ENCODE results near the gene ZG16B. TPM values are rescaled to one million over a fixed set of nuclear protein-coding genes. Genes with fewer than 3 reads are reported as not detected.

ZG16B gene
- total and polyA plus RNA-seq, 4 experiments from 2014 or later, result 0.79 TPM; not detected in 3

GRCh38 chr16:2827374-2827791 is 2.7 kb upstream of the ZG16B start:
- Mint-ChIP-seq H3K4me1 (no peaks in the 10 kb centered on the region), H3K36me3 (no peaks in the 10 kb centered on the region), H3K4me3 (no peak overlapping the region), H3K9me3 (no peaks in the 10 kb centered on the region), H3K27ac (no peak overlapping the region), H3K27me3 (peaks cover 6 to 7% of the 10 kb centered on the region in 2 donors)
- ChIA-PET POLR2A (ENCODE audit: partially characterized antibody) (no interaction called here), CTCF (ENCODE audit: partially characterized antibody) (no interaction called here)
- no peaks in the 10 kb centered on the region for H3K36me3 ChIP-seq (ENCODE audit: insufficient read depth, low read length)
- no peaks in the 10 kb centered on the region for H3K9me3 ChIP-seq (ENCODE audit: control insufficient read depth in 1 of 2, low read length in 2 of 2)
- no peak for DNase-seq
- H3K4me3 ChIP-seq (ENCODE audit: low read length in 2 of 2), result no peak overlapping the region
- no peaks in the 10 kb centered on the region for H3K4me1 ChIP-seq (ENCODE audit: insufficient read depth, low read length)
- H3K27me3 ChIP-seq (ENCODE audit: insufficient read depth, low read length), result no peaks in the 10 kb centered on the region
- intact Hi-C loops (cut with micrococcal nuclease), result no loop called here
- no peak overlapping the region for H3K27ac ChIP-seq (ENCODE audit: low read depth, low read length)

- Mint-ChIP-seq H3K27ac (no peak overlapping the region), H3K36me3 (no peaks in the 10 kb centered on the region), H3K4me1 (no peaks in the 10 kb centered on the region), H3K9me3 (no peaks in the 10 kb centered on the region), H3K27me3 (peaks cover 6 to 12% of the 10 kb centered on the region in 2 donors), H3K4me3 (no peak overlapping the region)
- Histone ChIP-seq H3K36me3 (ENCODE audit: insufficient read depth, low read length) (no peaks in the 10 kb centered on the region), H3K27me3 (ENCODE audit: insufficient read depth, low read length) (no peaks in the 10 kb centered on the region), H3K4me1 (ENCODE audit: insufficient read depth, low read length) (no peaks in the 10 kb centered on the region), H3K9me3 (ENCODE audit: control insufficient read depth in 1 of 2, low read length in 2 of 2) (no peaks in the 10 kb centered on the region), H3K4me3 (ENCODE audit: low read length in 2 of 2) (no peak overlapping the region), H3K27ac (ENCODE audit: low read depth, low read length) (no peak overlapping the region)
- intact Hi-C loops (cut with micrococcal nuclease), result no loop called here
- POLR2A ChIA-PET (ENCODE audit: partially characterized antibody), result no interaction called here
- CTCF ChIA-PET (ENCODE audit: partially characterized antibody), result no interaction called here
- no peak for DNase-seq
Observed at GRCh38 chr16:2827831-2828520, 2.1 kb upstream of the ZG16B start.

GRCh38 chr16:2828521-2828840 is 1.6 kb upstream of the ZG16B start:
- ChIA-PET POLR2A (ENCODE audit: partially characterized antibody) (no interaction called here), CTCF (ENCODE audit: partially characterized antibody) (no interaction called here)
- Mint-ChIP-seq H3K36me3 (no peaks in the 10 kb centered on the region), H3K27me3 (peaks cover 4 to 12% of the 10 kb centered on the region in 2 donors), H3K27ac (no peak overlapping the region), H3K4me3 (no peak overlapping the region), H3K4me1 (no peaks in the 10 kb centered on the region), H3K9me3 (no peaks in the 10 kb centered on the region)
- Histone ChIP-seq H3K4me1 (ENCODE audit: insufficient read depth, low read length) (no peaks in the 10 kb centered on the region), H3K27ac (ENCODE audit: low read depth, low read length) (no peak overlapping the region), H3K27me3 (ENCODE audit: insufficient read depth, low read length) (no peaks in the 10 kb centered on the region), H3K9me3 (ENCODE audit: control insufficient read depth in 1 of 2, low read length in 2 of 2) (no peaks in the 10 kb centered on the region), H3K36me3 (ENCODE audit: insufficient read depth, low read length) (no peaks in the 10 kb centered on the region), H3K4me3 (ENCODE audit: low read length in 2 of 2) (no peak overlapping the region)
- no peak for DNase-seq
- intact Hi-C loops (cut with micrococcal nuclease), result no loop called here

- no peak for DNase-seq
- H3K9me3 ChIP-seq (ENCODE audit: control insufficient read depth in 1 of 2, low read length in 2 of 2), result no peaks in the 10 kb centered on the region
- no peak overlapping the region for H3K27ac ChIP-seq (ENCODE audit: low read depth, low read length)
- no peaks in the 10 kb centered on the region for H3K36me3 Mint-ChIP-seq
- no peak overlapping the region for H3K27ac Mint-ChIP-seq
- no peaks in the 10 kb centered on the region for H3K9me3 Mint-ChIP-seq
- ChIA-PET POLR2A (ENCODE audit: partially characterized antibody) (no interaction called here), CTCF (ENCODE audit: partially characterized antibody) (no interaction called here)
- H3K36me3 ChIP-seq (ENCODE audit: insufficient read depth, low read length), result no peaks in the 10 kb centered on the region
- no peak overlapping the region for H3K4me3 ChIP-seq (ENCODE audit: low read length in 2 of 2)
- H3K4me1 ChIP-seq (ENCODE audit: insufficient read depth, low read length), result no peaks in the 10 kb centered on the region
- no peaks in the 10 kb centered on the region for H3K27me3 ChIP-seq (ENCODE audit: insufficient read depth, low read length)
- H3K4me3 Mint-ChIP-seq, result no peak overlapping the region
- intact Hi-C loops (cut with micrococcal nuclease), result no loop called here
- no peaks in the 10 kb centered on the region for H3K4me1 Mint-ChIP-seq
- peaks cover 4 to 12% of the 10 kb centered on the region in 2 donors for H3K27me3 Mint-ChIP-seq
Observed at GRCh38 chr16:2828876-2829430, 1.1 kb upstream of the ZG16B start.

GRCh38 chr16:2830355-2830695 is 222 bp downstream of the ZG16B start:
- Mint-ChIP-seq H3K36me3 (no peaks in the 10 kb centered on the region), H3K9me3 (no peaks in the 10 kb centered on the region), H3K4me3 (no peak overlapping the region), H3K27me3 (peaks cover 4 to 10% of the 10 kb centered on the region in 2 donors), H3K27ac (no peak overlapping the region), H3K4me1 (no peaks in the 10 kb centered on the region)
- no peaks in the 10 kb centered on the region for H3K9me3 ChIP-seq (ENCODE audit: control insufficient read depth in 1 of 2, low read length in 2 of 2)
- CTCF ChIA-PET (ENCODE audit: partially characterized antibody), result no interaction called here
- H3K4me1 ChIP-seq (ENCODE audit: insufficient read depth, low read length), result no peaks in the 10 kb centered on the region
- POLR2A ChIA-PET (ENCODE audit: partially characterized antibody), result no interaction called here
- DNase-seq, result no peak
- no peak overlapping the region for H3K4me3 ChIP-seq (ENCODE audit: low read length in 2 of 2)
- intact Hi-C loops (cut with micrococcal nuclease), result no loop called here
- no peaks in the 10 kb centered on the region for H3K36me3 ChIP-seq (ENCODE audit: insufficient read depth, low read length)
- H3K27me3 ChIP-seq (ENCODE audit: insufficient read depth, low read length), result no peaks in the 10 kb centered on the region
- no peak overlapping the region for H3K27ac ChIP-seq (ENCODE audit: low read depth, low read length)

GRCh38 chr16:2831203-2831602 is 1.1 kb downstream of the ZG16B start:
- POLR2A ChIA-PET (ENCODE audit: partially characterized antibody), result no interaction called here
- Mint-ChIP-seq H3K4me3 (peak overlapping the region in 1 of 8 donors; percentile 71), H3K36me3 (no peaks in the 10 kb centered on the region), H3K4me1 (no peaks in the 10 kb centered on the region), H3K27me3 (peaks cover 4 to 10% of the 10 kb centered on the region in 2 donors), H3K27ac (peak overlapping the region in 1 of 7 donors; percentile 42), H3K9me3 (no peaks in the 10 kb centered on the region)
- CTCF ChIA-PET (ENCODE audit: partially characterized antibody), result no interaction called here
- no peaks in the 10 kb centered on the region for H3K9me3 ChIP-seq (ENCODE audit: control insufficient read depth in 1 of 2, low read length in 2 of 2)
- no peaks in the 10 kb centered on the region for H3K4me1 ChIP-seq (ENCODE audit: insufficient read depth, low read length)
- H3K27me3 ChIP-seq (ENCODE audit: insufficient read depth, low read length), result no peaks in the 10 kb centered on the region
- H3K27ac ChIP-seq (ENCODE audit: low read depth, low read length), result no peak overlapping the region
- H3K4me3 ChIP-seq (ENCODE audit: low read length in 2 of 2), result no peak overlapping the region
- no peak for DNase-seq
- intact Hi-C loops (cut with micrococcal nuclease), result no loop called here
- H3K36me3 ChIP-seq (ENCODE audit: insufficient read depth, low read length), result no peaks in the 10 kb centered on the region

GRCh38 chr16:2833776-2834175 is 3.7 kb downstream of the ZG16B start:
- Mint-ChIP-seq H3K4me3 (no peak overlapping the region), H3K36me3 (no peaks in the 10 kb centered on the region), H3K27me3 (peaks cover 4 to 16% of the 10 kb centered on the region in 2 donors), H3K4me1 (peaks cover 2 to 14% (median 11%) of the 10 kb centered on the region in 4 donors), H3K27ac (no peak overlapping the region), H3K9me3 (no peaks in the 10 kb centered on the region)
- Histone ChIP-seq H3K27ac (ENCODE audit: low read depth, low read length) (no peak overlapping the region), H3K36me3 (ENCODE audit: insufficient read depth, low read length) (no peaks in the 10 kb centered on the region), H3K4me1 (ENCODE audit: insufficient read depth, low read length) (peaks cover under 1% of the 10 kb centered on the region), H3K27me3 (ENCODE audit: insufficient read depth, low read length) (no peaks in the 10 kb centered on the region), H3K4me3 (ENCODE audit: low read length in 2 of 2) (no peak overlapping the region), H3K9me3 (ENCODE audit: control insufficient read depth in 1 of 2, low read length in 2 of 2) (no peaks in the 10 kb centered on the region)
- POLR2A ChIA-PET (ENCODE audit: partially characterized antibody), result no interaction called here
- intact Hi-C loops (cut with micrococcal nuclease), result no loop called here
- CTCF ChIA-PET (ENCODE audit: partially characterized antibody), result no interaction called here
- DNase-seq, result no peak

GRCh38 chr16:2834968-2835367 is 4.9 kb downstream of the ZG16B start:
- Histone ChIP-seq H3K4me1 (ENCODE audit: insufficient read depth, low read length) (peaks cover 6% of the 10 kb centered on the region), H3K27me3 (ENCODE audit: insufficient read depth, low read length) (no peaks in the 10 kb centered on the region), H3K36me3 (ENCODE audit: insufficient read depth, low read length) (no peaks in the 10 kb centered on the region), H3K27ac (ENCODE audit: low read depth, low read length) (no peak overlapping the region), H3K4me3 (ENCODE audit: low read length in 2 of 2) (no peak overlapping the region), H3K9me3 (ENCODE audit: control insufficient read depth in 1 of 2, low read length in 2 of 2) (no peaks in the 10 kb centered on the region)
- intact Hi-C loops (cut with micrococcal nuclease), result no loop called here
- POLR2A ChIA-PET (ENCODE audit: partially characterized antibody), result no interaction called here
- H3K4me3 Mint-ChIP-seq, result no peak overlapping the region
- H3K9me3 Mint-ChIP-seq, result no peaks in the 10 kb centered on the region
- peaks cover 4 to 26% (median 15%) of the 10 kb centered on the region in 4 donors for H3K4me1 Mint-ChIP-seq
- DNase-seq, result no peak
- no peaks in the 10 kb centered on the region for H3K36me3 Mint-ChIP-seq
- peaks cover 4 to 16% of the 10 kb centered on the region in 2 donors for H3K27me3 Mint-ChIP-seq
- H3K27ac Mint-ChIP-seq, result peak overlapping the region in 1 of 7 donors; percentile 54
- CTCF ChIA-PET (ENCODE audit: partially characterized antibody), result no interaction called here
